HepG2 (cell line): ENCODE results near the gene IMPDH1. TPM values are rescaled to one million over a fixed set of nuclear protein-coding genes. Genes with fewer than 3 reads are reported as not detected.

Experiments used
- ATAC-seq: fragments of 200-7000 bp; cut with Tn5 transposase; 3 replicates; pipeline ENCODE4 v1.9.1; 2020; ENCODE audit warnings: mild to moderate bottlenecking, moderate library complexity
- BruUV-seq: library from RNA; stranded (reverse); fragments of 400-500 nt; replicated peaks from 2 replicates; lab custom pipeline; 2021; lab: Mats Ljungman, UMichigan
- CTCF ChIA-PET: fragments of 300-600 bp; formaldehyde crosslinking; extraction: SDS; loops from one replicate; lab custom pipeline; 2021; ENCODE audit warnings: low total read pairs, inconsistent platforms, low intra/inter-chr PET ratio; lab: Yijun Ruan, JAX
- POLR2A ChIA-PET: fragments of 350-600 bp; sonication (Branson Sonifier 250); formaldehyde crosslinking; loops from one replicate; lab custom pipeline; 2020; ENCODE audit warnings: antibody characterized with exemption, inconsistent platforms; lab: Yijun Ruan, JAX
- DNase-seq: peaks from one replicate; pipeline ENCODE4 v3.0.0-alpha.2; 2015; ENCODE audit warnings: low spot score
- FAIRE-seq: peaks from 3 replicates; lab custom pipeline; 2011; peaks lifted over from hg19 to GRCh38; lab: Jason Lieb, UNC
- H2AFZ ChIP-seq: one replicate; pipeline ENCODE4 v1.6.1; 2011; ENCODE audit warnings: low read length, inconsistent platforms
- H3K27ac ChIP-seq: fragments of 300-600 bp; 3 replicates; pipeline ENCODE4 v1.8.0; 2011; ENCODE audit warnings: mixed run types, mild to moderate bottlenecking, mixed read lengths, low read length, inconsistent platforms; ENCODE audit not compliant: insufficient read depth; ENCODE audit errors: extremely low read length
- H3K27me3 ChIP-seq, 2 experiments: fragments of 200-600 bp in 1 of 2; 2 replicates in 1 of 2; 3 replicates in 1 of 2; pipeline versions ENCODE4 v1.6.0 to v1.8.0; 2011; ENCODE audit warnings: low read length in 2 of 2, mild to moderate bottlenecking in 2 of 2, moderate library complexity in 2 of 2, inconsistent platforms in 1 of 2; ENCODE audit not compliant: insufficient read depth in 2 of 2, control insufficient read depth in 1 of 2
- H3K36me3 ChIP-seq, 2 experiments: fragments of 200-600 bp in 1 of 2; replicated peaks in 1 of 2; 2 replicates in 1 of 2; 3 replicates in 1 of 2; pipeline versions ENCODE4 v1.5.1 to v1.8.0; 2011; ENCODE audit warnings: low read length in 2 of 2, inconsistent platforms in 1 of 2; ENCODE audit not compliant: insufficient read depth in 2 of 2, control insufficient read depth in 1 of 2
- H3K4me1 ChIP-seq: 2 replicates; pipeline ENCODE4 v1.5.1; 2012; ENCODE audit warnings: low read length, inconsistent platforms; ENCODE audit not compliant: insufficient read depth
- H3K4me2 ChIP-seq: 2 replicates; pipeline ENCODE4 v1.6.0; 2011; ENCODE audit warnings: low read depth, low read length, inconsistent platforms
- H3K4me3 ChIP-seq, 3 experiments: fragments of 200-600 bp in 1 of 3; sonication (generic), shearing (Covaris generic) in 1 of 3; replicated peaks in 1 of 3; 2 replicates each; pipeline ENCODE4 v1.5.1; 2011 to 2016; ENCODE audit warnings: low read length in 3 of 3, inconsistent platforms in 2 of 3, low read depth in 2 of 3, mild to moderate bottlenecking in 2 of 3, control low read depth in 1 of 3, mixed read lengths in 1 of 3; ENCODE audit not compliant: insufficient read depth in 1 of 3
- H3K79me2 ChIP-seq: one replicate; pipeline ENCODE4 v1.6.1; 2011; ENCODE audit warnings: low read length, inconsistent platforms; ENCODE audit not compliant: insufficient read depth
- H3K9ac ChIP-seq: 2 replicates; pipeline ENCODE4 v1.6.0; 2011; ENCODE audit warnings: mild to moderate bottlenecking, low read depth, low read length, inconsistent platforms; ENCODE audit not compliant: insufficient read depth
- H3K9me3 ChIP-seq: 2 replicates; pipeline ENCODE4 v1.5.1; 2012; ENCODE audit warnings: mild to moderate bottlenecking, low read length
- H4K20me1 ChIP-seq: 2 replicates; pipeline ENCODE4 v1.6.0; 2011; ENCODE audit warnings: inconsistent platforms, mild to moderate bottlenecking, low read length, moderate library complexity; ENCODE audit not compliant: insufficient read depth
- ETV6 ChIP-seq: sonication (generic); formaldehyde crosslinking; conservative IDR thresholded peaks from 2 replicates; pipeline ENCODE4 v1.4.0; 2020; ENCODE audit warnings: missing genetic modification reagents
- RFXAP ChIP-seq: sonication (generic); formaldehyde crosslinking; IDR thresholded peaks from 2 replicates; pipeline ENCODE4 v1.4.0; 2020; ENCODE audit warnings: missing genetic modification reagents, borderline replicate concordance
- TBP ChIP-seq: sonication (generic); formaldehyde crosslinking; IDR thresholded peaks from 2 replicates; pipeline ENCODE4 v1.5.0; 2020; ENCODE audit warnings: missing genetic modification reagents
- ZNF652 ChIP-seq: IDR thresholded peaks from 2 replicates; pipeline ENCODE4 v1.6.1; 2016; ENCODE audit warnings: low read depth, borderline replicate concordance
- WGBS: methylation state at CpG from one replicate; pipeline ENCODE4 v1.1.6; 2017; ENCODE audit warnings: low lambda C conversion rate; 5-methylcytosine and 5-hydroxymethylcytosine counted together
- in situ Hi-C: cut with HindIII; loops from 2 replicates; pipeline ENCODE4 v1.10.0; 2017; ENCODE audit warnings: low pct_unique_long_range_greater_than_20kb; ENCODE audit not compliant: extremely low pct_ligation_motif_present
- intact Hi-C: fragments of 100-400 bp; cut with micrococcal nuclease; formaldehyde crosslinking; loops from one replicate; pipeline ENCODE4 v1.10.0; 2022; ENCODE audit not compliant: unreplicated experiment
- polyA plus RNA-seq, 8 experiments: library from polyadenylated mRNA; depleted of rRNA in 3 of 8; stranded (reverse) in 7 of 8; unstranded in 1 of 8; fragments of >200 nt; fragmentation: Illumina TruSeq in 4 of 8; extraction: Trizol in 4 of 8; gene quantifications; 2 replicates each; pipeline versions ENCODE4 v1.2.1 to v1.2.3, GENCODE V29; 2011 to 2016; ENCODE audit warnings: low read depth in 4 of 8, missing spikeins in 1 of 8, mixed read lengths in 1 of 8; ENCODE audit not compliant: insufficient read depth in 1 of 8
- total RNA-seq, 5 experiments: library from RNA; depleted of rRNA; stranded (reverse); fragments of >200 nt; fragmentation: Illumina TruSeq; extraction: Trizol; gene quantifications; 2 replicates each; pipeline ENCODE4 v1.2.3, GENCODE V29; 2016; ENCODE audit warnings: low read depth in 1 of 5
- TF ChIP-seq, protein P1 (sequence below): IDR thresholded peaks from 2 replicates; pipeline ENCODE4 v1.6.1; 2016; ENCODE audit warnings: missing genetic modification reagents, missing compliant biosample characterization
- TF ChIP-seq, protein P2 (sequence below): sonication (generic); formaldehyde crosslinking; IDR thresholded peaks from 2 replicates; pipeline ENCODE4 v1.9.0; 2021; ENCODE audit warnings: missing genetic modification reagents, borderline replicate concordance
- TF ChIP-seq, protein P3 (sequence below): sonication (generic); formaldehyde crosslinking; IDR thresholded peaks from 2 replicates; pipeline ENCODE4; 2020; ENCODE audit warnings: missing genetic modification reagents, mild to moderate bottlenecking, borderline replicate concordance
- TF ChIP-seq, protein P4 (sequence below): sonication (generic); formaldehyde crosslinking; IDR thresholded peaks from 2 replicates; pipeline ENCODE4 v1.5.1; 2020; ENCODE audit warnings: missing genetic modification reagents, mild to moderate bottlenecking, borderline replicate concordance

Gene IMPDH1
- total and polyA plus RNA-seq, 2 of the 13 experiments (the other 11 are each of a cell fraction or from before 2014, with no cell fraction given): 22.8 to 34.0 TPM

DNA sequence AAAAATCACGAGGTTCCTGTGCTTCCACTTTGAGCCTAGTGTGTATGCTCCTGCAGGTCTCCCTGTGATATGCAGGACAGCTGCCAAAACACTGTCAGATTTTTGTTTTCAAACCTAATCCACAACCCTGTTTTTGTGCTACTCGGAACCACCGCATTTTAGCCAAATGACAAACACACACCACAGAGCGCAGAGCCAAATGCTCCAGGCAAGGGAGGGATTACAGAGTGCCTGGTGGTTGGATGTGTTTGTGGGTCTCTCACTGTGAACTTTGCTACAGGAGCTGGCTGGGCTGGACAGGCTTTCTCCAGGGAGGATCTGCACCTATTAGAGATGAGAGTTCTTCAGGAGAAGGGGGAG, 60.3 kb downstream of the IMPDH1 start:
- no peak overlapping the region for H3K4me3 ChIP-seq
- no peak overlapping the region for H3K4me2 ChIP-seq
- H4K20me1 ChIP-seq: no peaks in the 10 kb centered on the region
- ChIA-PET POLR2A (no interaction called here), CTCF (interaction anchor here (4.3 kb wide), 1 partner anchor 38 kb away, joined by 56 read pairs; no protein-coding TSS in a partner anchor)
- H3K9ac ChIP-seq: no peak overlapping the region
- ATAC-seq (peak; percentile 37; the same call in 1 of the 3 replicates), DNase-seq (no peak), FAIRE-seq (no peak)
- intact Hi-C loops (no loop called here), in situ Hi-C loops (loop anchor here (5.0 kb wide), 1 partner anchor 33 kb away; no protein-coding TSS in a partner anchor)
- no TSS peak for BruUV-seq
- H3K36me3 ChIP-seq: no peaks in the 10 kb centered on the region
- H3K79me2 ChIP-seq: no peaks in the 10 kb centered on the region
- H3K9me3 ChIP-seq: no peaks in the 10 kb centered on the region
- WGBS: 0% methylated on average over 4 of the region's 4 CpGs
- H3K27ac ChIP-seq: no peak overlapping the region
- peaks cover 5 to 23% of the 10 kb centered on the region in 2 experiments; a peak in 4 of 5 replicates for H3K27me3 ChIP-seq
- TF ChIP-seq, protein P1, sequence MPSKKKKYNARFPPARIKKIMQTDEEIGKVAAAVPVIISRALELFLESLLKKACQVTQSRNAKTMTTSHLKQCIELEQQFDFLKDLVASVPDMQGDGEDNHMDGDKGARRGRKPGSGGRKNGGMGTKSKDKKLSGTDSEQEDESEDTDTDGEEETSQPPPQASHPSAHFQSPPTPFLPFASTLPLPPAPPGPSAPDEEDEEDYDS (CRISPR knock-in tag): no peak
- TF ChIP-seq ETV6 (CRISPR knock-in tag) (no peak), RFXAP (no peak), ZNF652 (CRISPR knock-in tag) (no peak), TBP (CRISPR knock-in tag) (no peak)
- TF ChIP-seq, protein P2, sequence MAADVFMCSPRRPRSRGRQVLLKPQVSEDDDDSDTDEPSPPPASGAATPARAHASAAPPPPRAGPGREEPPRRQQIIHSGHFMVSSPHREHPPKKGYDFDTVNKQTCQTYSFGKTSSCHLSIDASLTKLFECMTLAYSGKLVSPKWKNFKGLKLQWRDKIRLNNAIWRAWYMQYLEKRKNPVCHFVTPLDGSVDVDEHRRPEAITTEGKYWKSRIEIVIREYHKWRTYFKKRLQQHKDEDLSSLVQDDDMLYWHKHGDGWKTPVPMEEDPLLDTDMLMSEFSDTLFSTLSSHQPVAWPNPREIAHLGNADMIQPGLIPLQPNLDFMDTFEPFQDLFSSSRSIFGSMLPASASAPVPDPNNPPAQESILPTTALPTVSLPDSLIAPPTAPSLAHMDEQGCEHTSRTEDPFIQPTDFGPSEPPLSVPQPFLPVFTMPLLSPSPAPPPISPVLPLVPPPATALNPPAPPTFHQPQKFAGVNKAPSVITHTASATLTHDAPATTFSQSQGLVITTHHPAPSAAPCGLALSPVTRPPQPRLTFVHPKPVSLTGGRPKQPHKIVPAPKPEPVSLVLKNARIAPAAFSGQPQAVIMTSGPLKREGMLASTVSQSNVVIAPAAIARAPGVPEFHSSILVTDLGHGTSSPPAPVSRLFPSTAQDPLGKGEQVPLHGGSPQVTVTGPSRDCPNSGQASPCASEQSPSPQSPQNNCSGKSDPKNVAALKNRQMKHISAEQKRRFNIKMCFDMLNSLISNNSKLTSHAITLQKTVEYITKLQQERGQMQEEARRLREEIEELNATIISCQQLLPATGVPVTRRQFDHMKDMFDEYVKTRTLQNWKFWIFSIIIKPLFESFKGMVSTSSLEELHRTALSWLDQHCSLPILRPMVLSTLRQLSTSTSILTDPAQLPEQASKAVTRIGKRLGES (CRISPR knock-in tag): no peak
- TF ChIP-seq, protein P3, sequence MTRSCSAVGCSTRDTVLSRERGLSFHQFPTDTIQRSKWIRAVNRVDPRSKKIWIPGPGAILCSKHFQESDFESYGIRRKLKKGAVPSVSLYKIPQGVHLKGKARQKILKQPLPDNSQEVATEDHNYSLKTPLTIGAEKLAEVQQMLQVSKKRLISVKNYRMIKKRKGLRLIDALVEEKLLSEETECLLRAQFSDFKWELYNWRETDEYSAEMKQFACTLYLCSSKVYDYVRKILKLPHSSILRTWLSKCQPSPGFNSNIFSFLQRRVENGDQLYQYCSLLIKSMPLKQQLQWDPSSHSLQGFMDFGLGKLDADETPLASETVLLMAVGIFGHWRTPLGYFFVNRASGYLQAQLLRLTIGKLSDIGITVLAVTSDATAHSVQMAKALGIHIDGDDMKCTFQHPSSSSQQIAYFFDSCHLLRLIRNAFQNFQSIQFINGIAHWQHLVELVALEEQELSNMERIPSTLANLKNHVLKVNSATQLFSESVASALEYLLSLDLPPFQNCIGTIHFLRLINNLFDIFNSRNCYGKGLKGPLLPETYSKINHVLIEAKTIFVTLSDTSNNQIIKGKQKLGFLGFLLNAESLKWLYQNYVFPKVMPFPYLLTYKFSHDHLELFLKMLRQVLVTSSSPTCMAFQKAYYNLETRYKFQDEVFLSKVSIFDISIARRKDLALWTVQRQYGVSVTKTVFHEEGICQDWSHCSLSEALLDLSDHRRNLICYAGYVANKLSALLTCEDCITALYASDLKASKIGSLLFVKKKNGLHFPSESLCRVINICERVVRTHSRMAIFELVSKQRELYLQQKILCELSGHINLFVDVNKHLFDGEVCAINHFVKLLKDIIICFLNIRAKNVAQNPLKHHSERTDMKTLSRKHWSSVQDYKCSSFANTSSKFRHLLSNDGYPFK (CRISPR knock-in tag): no peak
- TF ChIP-seq, protein P4, sequence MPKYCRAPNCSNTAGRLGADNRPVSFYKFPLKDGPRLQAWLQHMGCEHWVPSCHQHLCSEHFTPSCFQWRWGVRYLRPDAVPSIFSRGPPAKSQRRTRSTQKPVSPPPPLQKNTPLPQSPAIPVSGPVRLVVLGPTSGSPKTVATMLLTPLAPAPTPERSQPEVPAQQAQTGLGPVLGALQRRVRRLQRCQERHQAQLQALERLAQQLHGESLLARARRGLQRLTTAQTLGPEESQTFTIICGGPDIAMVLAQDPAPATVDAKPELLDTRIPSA: no peak
- no peak overlapping the region for H2AFZ ChIP-seq
- no peaks in the 10 kb centered on the region for H3K4me1 ChIP-seq
